ENCODE data around the gene SUN1.
"Not testable (repeated sequence)": the region's sequence is repeated elsewhere in the genome, so short reads cannot be mapped to it uniquely, and the experiment has no call there.

DNA sequence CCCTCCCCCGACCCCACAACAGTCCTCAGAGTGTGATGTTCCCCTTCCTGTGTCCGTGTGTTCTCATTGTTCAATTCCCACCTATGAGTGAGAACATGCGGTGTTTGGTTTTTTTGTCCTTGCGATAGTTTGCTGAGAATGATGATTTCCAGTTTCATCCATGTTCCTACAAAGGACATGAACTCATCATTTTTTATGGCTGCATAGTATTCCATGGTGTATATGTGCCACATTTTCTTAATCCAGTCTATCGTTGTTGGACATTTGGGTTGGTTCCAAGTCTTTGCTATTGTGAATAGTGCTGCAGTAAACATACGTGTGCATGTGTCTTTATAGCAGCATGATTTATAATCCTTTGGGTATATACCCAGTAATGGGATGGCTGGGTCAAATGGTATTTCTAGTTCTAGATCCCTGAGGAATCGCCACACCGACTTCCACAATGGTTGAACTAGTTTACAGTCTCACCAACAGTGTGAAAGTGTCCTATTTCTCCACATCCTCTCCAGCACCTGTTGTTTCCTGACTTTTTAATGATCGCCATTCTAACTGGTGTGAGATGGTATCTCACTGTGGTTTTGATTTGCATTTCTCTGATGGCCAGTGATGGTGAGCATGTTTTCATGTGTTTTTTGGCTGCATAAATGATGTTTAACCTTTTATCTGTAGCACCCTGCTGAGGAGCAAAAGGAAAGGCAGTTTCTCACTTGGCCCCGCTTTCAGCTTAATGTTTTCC, 35.7 kb upstream of the SUN1 start:
- not testable (repeated sequence) for TF ChIP-seq ZFX (IDR thresholded peaks at IDR 0.05; ENCODE audit: borderline replicate concordance); CTCF (IDR thresholded peaks at IDR 0.05)
